Measurements from ENCODE around the gene SLC7A5.
"Not testable (repeated sequence)": the region's sequence is repeated elsewhere in the genome, so short reads cannot be mapped to it uniquely, and the experiment has no call there.

SLC7A5 gene

DNA sequence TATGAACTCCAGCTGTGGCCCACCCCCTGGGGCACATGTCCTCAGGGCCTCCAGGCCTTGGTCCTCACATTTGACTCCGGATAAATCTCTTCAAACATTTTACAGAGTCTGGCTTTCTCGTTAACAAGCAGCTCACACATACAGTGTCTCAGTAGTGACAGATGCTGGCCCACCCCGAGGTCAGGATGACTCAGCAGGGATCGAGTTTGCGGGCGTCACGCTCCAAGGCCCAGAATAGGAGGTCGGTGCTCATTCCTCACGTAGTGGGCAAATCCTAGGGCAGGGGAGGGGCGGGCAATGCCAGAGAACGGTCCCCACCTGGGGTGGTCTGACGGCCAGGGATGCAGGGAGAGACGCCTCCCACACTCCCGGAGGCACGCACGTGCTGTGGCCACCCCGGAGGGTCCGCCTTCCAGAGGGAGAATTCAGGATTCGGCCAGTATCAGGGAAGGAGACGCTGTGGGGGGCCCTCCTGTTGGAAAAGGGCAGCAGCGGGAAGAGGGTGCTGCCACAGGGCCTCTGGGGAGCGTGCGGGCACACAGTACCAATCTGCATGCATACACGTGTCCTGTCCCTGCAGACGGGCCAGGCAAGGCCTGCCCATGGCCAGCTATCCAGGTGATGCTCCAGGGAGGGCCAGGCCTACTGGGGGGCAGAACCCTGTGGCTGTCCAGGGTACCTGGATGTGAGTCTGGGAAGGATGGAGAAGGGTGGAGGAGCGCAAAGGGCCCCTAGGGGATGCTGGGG, 8.6 kb downstream of the SLC7A5 start:
- no peak for DNase-seq

DNA sequence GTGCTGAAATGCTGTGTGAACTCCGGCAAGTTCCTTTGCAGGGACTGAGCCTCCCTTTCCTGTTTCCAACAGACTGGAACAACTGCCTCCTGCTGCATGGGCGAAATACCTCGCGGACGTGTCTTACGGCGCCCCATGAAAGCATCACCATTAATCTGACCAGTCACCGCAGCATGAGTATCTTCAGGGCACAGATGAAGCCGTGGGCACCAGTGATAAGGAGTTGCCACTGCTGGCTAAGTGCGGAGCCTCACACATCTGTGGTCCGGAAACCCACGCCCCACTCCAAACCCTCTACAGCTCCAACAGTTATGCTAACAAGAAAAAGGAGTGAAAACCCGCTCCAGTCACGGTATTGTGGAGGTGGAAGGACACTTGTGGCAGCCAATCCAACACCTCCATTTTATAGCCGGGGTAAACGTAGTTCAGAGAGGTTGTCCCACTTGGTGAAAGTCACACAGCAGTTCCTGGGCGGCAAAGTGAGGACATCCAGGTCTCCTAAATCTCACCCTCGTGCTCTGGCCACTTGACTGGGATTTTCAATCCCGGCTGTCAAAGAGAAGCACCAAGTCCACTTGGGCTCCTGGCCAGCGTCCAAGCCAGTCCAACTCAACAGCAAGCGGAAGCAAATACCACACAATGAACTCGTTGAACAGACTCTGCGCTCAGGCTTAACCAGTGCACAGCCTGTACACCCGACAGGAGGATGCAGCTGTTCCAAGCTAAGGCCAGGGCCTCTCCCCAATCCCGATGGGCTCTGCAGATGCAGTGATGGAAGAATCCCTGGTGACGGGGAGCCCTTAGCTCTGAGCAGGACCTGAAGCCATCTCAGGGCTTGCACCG, 10.9 kb downstream of the SLC7A5 start:
- DNase-seq = not testable (repeated sequence)

DNA sequence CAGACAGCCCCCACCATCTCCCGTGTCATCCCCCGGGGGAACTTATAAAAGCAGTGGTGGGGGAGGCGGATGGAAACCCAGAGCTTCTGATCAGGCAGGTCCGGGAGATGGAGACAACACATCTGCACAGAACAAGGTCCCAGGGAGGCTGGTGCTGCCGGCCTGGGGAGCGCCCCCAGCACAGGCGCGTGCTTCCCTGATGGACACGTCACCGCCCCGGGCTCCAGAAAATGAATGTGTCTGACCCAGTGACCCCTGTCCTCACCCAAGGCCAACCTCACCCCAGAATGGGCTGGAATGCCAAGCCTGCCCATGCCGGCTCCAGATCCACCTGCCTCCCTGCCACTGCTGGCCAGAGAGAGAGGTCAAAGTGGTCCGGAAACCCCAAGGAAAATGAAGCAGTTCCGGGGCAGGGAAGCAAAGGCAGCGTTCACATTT, 12.5 kb downstream of the SLC7A5 start:
- DNase-seq = peak in 1 of 2 donors; percentile 30

DNA sequence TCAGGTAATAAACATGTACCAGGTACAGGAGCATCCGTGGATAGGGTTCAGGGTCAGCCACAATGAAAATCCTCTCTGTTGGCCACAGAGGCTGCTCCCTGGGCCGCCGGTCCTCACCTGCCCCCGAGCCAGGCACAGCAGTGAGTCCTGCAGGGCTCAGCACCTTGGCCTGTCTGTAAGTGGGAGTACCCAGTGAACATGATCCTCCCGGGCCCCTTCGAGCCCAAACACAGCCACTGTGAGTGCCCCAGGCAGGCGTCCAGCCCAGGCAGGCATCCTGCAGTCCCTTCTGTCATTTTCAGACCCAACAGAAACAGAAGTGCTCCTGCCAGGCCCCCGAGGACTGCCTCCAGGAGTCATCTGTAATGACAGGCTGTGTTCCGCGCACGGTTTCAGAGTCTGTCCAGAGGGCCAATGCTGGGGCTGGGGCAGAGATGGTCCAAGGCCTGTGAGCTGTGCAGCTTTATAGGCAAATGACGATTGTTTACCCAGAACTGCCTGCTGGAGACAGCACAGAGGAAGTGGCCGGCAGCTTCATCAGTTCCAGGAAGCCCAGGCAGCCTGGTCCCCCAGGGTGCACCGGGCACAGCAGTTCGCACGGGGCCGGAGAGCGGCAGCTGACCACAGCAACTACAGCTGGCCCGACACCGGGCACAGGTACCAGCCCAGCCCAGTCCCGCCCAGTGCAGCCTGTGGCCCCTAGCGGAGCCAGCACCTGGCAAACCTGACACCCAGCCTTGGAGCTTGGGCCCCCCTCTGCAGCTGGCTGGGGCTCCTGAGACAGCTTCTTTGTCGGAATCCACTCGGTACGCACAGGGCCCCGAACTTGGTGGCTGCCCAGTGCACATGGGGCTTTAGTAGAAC, 13.2 kb downstream of the SLC7A5 start:
- DNase-seq = peak; percentile 66 to 74

DNA sequence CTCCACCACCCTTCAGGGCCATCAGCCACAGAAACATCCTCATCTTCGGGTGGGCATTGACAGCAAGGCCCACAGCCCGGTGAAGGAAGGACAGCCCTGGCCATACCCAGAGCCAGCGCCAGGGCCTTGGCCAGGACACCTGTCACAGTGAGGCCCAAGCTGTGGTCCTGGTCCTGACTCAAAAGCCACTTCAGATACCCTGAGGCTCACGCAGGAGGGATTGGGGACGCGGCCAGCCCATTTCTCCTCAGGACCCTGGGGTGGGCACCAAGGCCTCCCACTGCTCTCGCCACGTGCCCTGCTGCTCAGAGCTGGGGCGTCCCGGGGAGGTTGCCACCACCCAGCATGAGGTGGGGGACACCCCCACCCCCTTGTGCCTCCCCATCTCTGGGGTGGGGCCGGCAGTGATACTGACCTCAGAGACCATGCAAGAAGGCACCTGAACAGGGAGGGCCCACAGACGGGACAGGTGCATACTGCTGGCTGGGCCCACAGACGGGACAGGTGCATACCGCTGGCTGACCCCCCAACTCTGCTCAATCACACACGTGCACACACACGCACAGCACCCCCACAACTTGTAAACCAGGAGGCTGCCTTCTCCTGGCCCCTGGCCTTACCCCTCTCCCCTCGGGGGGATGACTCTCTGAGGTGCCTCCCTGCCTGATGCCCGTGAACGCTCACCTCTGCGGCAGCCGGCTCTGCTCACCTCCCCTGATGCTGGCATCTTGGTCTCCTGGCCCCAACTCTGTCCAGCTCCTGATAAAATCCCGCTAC, 14.2 kb downstream of the SLC7A5 start:
- DNase-seq = no peak

DNA sequence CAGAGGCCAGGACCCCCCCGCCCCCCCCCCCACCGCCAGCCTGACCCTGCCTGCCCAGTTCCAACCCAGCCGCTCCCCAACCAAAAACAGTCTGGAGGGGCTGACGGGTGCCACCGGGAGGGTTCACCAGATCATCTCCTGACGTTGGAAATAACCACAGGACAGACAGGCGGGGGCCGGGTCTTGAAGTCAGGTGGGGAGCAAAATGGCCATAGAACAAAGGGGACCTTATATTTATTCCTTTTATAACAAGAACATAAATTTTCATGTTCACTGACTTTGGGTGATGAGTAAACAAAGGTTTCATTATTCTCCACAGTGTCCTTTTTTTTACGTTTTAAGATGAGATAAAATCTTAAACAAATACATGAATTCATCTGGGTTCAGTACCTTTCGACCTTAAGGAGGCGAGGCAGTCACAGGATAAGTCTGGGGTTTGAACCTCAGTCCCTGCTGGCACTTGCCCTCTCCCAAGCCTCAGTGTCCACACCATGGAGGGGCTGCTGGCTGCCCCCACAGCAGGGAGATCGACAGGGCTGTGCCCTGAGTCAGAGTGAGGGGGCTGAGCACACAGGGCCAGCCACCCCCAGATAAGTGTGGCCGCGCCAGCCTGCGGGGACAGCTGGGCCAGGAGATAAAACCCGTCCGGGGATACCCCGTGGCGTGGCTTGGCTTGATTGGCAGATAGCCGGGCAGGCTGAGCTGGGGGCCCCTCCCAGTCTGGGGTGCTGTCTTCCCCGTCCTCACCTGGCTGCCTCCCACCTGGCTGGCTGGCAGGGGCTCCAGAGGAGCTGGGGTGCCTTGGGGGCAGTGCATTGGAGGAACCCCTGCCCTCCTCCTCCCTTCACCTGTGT, 15.0 kb downstream of the SLC7A5 start:
- DNase-seq = peak; percentile 30 to 51

DNA sequence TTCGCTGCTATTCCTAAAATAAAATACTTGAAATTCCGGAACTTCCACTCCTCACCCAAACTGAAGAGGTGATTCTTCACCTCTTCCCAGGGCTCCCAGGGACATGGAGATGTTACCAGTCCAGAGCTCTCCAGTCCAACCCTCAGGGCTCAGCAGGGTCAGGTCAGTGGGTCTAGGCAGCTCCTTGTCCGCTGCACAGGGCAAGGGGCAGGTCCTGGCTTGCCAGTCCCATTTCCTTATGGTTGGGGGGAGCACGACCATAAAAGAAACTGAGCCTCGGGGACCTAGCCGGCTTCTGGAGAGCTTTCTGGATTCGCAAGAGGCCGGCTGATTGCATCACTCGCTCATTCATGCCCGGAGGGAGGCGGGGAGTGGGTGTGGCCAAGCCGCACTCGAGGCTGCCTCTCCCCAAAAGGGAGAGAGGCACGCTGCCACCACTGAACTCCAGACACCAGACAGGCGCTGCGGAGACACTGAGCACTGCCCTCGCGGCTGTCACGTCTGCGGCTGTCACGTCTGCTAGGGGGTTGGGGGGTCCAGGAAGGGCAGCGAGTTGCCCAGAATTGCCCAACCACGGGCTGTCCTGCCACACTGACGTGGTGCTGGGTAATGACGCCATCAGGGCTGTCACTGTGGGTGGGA, 15.8 kb downstream of the SLC7A5 start:
- peak; percentile 87 to 95 for DNase-seq

DNA sequence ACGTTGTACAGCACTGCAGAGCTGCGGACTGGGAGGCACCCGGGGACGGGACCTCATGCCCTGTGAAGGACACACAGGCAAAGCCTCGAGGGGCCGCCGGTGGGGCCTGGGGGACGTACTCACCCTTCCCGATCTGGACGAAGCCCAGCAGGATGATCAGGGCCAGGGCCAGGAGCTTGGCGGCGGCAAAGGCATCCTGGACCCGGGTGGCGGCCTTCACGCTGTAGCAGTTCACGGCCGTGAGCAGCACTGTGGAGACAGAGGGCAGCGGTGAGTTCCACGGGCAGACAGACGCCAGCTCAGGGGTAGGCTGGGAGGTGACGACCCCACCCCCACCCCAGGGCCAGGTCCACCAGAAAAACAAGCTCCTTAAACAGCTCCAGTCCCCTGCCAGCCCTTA, 17.7 kb downstream of the SLC7A5 start:
- DNase-seq = no peak

DNA sequence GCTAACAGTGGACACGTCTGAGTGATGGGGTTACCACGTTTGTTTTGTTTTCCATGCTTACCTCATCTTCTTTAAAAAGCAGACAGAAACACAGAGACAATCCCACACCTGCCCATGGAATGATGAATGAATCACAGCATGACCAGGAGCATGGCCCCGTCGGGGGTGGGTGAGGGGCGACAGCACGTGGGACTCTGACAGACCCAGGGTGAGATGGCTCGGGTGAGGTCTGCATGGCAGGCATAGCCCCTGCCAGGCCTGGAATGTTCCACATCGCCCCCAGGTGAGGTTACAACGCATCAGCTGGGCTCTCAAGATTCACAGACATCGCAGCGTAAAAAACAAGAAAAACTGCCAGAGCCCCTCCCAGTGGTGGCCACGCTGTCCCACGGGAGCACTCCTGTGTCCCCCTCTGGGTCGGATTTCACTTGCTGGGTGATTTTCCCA, 18.1 kb downstream of the SLC7A5 start:
- no peak for DNase-seq

DNA sequence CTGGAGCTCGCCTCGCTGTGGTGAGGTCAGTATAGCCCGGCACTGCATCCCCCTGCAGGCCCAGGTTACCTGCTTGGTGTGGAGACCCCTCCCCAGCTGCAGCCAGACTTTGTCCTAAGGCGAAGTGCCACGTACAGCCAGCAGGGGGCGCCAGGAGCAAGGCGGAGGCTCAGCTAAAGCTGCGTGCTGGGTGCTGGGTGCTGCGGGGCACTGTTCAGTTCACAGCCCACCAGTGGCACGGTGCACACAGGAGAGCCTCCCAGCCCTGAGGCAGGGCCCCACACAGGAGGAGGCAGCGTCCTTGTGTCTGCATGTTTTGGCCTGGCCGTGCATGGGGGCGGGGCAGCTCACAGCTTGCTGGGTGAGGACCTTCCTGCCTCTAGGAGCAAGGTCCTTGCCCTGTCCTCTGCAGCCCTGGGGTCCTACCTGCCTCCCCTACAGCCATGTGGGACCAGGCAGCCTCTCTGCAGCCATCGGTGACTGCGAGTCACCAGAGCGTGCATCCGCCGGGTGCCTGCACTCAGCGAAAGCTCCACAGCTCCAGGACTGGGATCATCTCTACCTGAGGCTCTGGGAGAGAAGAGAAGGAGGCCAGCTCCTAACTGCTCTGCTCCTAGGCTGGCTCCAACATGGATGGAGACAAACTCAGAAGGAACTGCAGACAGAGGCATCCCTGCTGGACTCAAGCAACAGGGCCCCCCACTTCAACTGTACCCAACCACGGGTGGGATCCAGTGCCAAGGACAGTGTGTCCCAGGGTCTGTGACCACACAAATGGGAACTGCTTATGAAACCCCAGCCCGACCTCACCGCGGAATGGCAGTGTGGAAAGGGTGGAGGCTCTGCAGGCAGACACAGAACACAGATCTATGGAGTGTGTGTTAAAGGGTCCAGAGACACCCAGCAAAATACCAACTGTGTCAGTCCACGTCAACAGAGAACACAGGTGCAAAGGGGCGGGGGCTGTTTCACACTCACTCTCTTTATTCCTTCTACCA, 19.0 kb downstream of the SLC7A5 start:
- peak; percentile 71 to 78 for DNase-seq

DNA sequence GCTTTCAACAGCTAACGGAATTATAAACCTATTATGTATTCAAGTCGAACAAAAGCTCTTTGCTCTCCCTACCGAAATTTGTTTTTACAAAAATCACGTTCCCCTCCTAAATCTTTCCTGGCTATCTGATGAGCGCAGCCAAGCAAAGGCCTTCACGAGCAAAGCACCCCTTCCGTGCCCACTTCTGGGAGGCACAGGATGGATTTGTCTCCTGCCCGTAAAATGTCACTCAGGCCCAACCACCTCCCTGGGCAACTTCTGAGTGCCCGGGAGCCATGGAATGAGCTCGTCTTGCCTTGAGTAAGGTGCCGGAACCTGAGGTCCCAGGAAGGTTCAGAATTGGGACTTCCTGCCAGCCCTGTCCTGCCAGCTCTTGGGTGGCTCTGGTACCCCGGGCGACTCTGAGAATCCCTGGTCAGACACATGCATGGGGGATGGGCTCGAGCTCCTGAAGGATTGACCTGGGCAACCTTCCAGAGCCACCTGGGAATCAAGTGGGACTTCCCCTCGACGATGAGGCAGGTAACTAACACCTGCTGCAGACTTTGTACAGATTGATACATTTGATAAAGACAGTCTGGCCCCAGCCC, 19.8 kb downstream of the SLC7A5 start:
- no peak for DNase-seq

DNA sequence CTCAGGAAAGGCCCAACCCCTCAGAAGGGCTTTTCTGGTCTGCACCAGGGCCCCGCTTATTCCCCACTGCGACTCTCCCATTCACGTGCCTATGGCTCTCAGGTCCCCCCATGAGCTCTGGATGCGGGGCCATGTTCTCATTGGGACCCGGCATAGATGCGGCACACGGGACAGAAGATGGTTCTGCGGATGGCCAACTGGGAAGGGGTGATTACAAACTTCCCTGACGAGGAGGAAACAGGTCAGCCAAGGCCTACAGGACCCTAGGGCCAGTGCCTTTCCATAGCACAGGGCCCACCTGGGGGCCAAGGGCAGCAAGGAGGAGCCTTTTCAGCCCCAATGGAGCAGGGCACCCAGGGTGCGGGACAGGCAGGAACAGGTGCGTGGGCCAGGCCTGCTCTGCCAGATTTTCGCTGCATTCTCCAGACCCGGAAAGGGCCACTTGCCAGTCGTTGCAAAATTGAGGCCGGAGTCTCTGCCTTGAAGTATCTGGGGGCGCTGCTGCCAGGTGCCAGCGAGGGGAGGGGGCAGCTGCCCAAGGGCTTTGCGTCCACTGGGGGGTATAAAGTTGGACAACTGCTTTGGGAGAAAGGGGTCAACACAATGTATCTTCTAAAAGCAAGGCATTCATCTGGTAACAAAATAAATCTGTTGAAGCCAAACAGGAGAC, 20.5 kb downstream of the SLC7A5 start:
- no peak for DNase-seq

DNA sequence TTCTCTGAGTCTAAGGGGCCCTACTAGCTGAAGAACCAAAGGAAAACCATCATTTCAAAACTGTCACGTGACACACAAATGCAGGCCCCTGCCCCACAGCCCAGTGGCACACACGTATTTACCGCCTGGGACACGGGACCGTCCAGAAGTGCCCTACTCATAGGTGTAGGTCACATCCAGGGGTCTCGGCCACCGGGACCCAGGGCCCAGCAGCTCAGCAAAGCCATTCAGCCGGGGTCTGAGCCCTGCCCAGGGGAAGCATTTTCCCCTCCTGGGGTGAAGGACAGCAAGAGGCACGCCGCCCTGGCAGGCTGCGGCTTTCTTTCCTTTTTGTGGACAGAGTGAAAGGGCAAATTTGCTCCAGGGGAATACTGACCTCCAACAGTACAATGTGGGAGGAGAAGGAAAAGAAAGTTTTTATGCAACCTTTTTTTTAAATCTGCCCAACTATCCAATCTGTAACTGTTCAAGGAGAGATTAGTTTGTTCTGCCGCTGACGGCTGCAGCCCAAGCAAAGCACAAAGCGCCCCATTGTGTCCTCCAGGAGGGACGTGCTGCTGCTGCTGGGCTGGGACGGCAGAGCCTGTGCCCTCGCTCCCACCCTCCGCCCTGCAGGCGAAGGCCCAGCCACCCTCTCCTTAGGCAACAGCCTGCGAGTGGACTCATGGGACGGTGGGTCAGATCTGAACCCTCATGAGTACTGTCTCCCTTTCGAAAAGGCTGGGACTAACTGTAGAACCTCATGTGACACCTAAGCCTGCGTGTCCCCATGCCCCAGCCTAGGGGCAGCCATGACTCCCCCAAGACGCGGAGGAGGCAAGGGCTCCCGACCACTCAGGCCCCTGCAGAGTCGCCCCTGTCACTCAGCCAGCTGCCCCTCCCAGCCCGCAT, 21.3 kb downstream of the SLC7A5 start:
- DNase-seq = no peak

DNA sequence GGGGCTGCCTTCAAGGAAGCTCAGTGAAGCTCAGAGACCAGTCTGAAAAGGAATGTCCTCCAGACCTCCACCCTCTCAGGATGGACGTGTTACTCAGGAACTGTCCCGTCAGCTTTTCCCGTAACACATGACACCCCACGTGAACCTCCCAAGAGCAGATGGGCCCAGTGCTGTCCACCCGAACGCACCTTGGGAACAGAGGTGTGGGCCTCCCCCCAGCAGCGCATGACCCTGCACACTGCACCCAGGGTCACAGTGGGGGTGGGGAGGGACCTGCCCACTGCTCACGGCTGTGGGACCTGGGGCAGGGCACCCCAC, 21.9 kb downstream of the SLC7A5 start:
- no peak for DNase-seq

DNA sequence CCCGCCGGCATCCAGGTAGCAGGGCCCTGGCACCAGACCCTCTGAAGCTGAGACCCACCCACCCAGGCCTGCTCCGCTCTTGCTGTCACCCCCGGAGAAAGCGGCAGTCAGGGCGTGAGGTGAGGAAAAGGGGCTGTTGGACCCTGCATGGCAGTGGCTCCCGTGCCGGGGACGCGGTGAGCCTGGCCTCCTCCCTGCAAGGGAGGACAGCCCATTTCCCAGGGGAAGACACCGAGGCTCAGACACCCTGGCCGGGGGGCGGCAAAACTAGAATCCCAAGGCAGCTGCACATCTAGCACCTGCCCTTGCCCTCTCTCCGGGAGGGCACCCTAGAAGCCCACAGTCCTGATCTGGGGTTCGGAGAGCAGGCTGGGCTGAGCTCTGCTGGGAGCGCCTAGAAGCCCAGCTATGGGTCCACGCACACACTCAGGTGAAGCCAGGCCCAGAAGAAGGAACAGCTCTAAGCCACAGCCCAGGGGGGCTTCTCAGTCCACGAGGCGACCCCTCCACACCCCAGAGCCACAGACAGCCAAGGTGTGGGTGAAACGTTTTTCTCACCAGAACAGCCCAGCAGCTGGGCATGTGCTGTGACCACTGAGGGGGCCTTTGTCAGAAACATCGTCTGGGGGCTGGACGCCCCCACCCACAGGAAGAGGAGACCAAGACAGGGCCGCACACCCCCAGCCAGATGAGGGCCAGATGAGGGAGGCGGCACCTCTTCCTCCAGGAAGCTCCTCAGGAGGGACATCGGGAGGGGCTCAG, 22.4 kb downstream of the SLC7A5 start:
- no peak for DNase-seq

DNA sequence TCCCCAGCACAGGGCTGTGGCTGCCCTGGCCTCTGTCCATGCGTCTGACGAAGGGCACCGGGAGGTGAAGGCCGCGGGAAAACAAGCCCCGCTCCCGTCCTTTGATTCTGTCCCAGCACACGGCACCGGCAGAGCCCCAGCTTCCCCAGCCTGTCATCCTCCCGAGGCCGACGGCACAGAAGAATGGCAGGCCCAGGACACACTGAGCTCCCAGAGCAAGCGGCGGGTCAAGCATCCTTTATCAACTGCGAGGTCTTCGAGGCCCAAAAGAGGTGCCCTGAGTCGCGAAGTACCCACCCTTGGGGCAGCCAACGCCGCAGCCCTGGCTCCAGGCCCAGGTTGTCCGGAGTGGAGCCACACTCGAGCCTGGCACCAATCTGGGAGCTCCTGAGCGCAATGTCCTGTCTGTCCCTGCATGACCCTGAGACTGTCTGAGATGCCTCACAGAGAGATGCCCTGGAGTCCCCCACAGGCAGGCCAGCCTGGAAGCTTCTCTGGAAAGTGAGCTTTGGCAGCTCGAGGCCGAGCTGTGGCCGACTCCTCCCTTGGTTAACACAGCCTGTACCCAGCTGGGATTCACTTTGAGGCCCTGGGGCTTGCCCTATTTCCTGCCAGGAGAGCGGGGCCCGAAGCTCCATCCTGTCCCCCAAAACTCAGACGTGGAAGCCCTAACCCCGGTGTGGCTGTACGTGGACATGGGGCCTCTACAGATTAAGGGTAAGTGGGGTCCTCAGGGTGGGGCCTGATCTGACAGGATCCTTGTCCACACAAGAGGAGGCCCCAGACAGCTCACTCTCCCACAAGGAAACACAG, 23.3 kb downstream of the SLC7A5 start:
- no peak for DNase-seq

Measured in CD4-positive, alpha-beta T cell treated with Interferon alpha-2 for 1 hour (primary cell).